Fibroblast of lung (primary cell): ENCODE data around the gene UBR3.
"Not testable (repeated sequence)": the region's sequence is repeated elsewhere in the genome, so short reads cannot be mapped to it uniquely, and the experiment has no call there.

Source experiments
- CTCF ChIP-seq, 2 donors: IDR thresholded peaks in 1 of 2; conservative IDR thresholded peaks in 1 of 2; 1 replicate in 1 of 2; 2 replicates in 1 of 2; pipeline ENCODE4 v1.5.1; 2011 to 2012; ENCODE audit warnings: low read length in 2 of 2, control low read depth in 1 of 2, inconsistent platforms in 1 of 2, low read depth in 1 of 2, mild to moderate bottlenecking in 1 of 2
- EZH2 ChIP-seq: IDR thresholded peaks from 2 replicates; pipeline ENCODE4 v1.5.1; 2012; ENCODE audit warnings: low read length, control low read depth, mild to moderate bottlenecking; ENCODE audit errors: missing control alignments

- not testable (repeated sequence) for TF ChIP-seq CTCF (conservative IDR thresholded peaks at IDR 0.05 in 1 of 2, IDR thresholded peaks at IDR 0.05 in 1 of 2; ENCODE audit: low read depth in 1 of 2, low read length in 2 of 2); EZH2
Observed at GRCh38 chr2:169936652-169937051, 109.4 kb downstream of the UBR3 start.
